ENCODE data around the gene CH25H. TPM values are rescaled to one million over a fixed set of nuclear protein-coding genes. Genes with fewer than 3 reads are reported as not detected.

CH25H gene
- polyA plus RNA-seq, 1 experiment, result 0.71 TPM

DNA sequence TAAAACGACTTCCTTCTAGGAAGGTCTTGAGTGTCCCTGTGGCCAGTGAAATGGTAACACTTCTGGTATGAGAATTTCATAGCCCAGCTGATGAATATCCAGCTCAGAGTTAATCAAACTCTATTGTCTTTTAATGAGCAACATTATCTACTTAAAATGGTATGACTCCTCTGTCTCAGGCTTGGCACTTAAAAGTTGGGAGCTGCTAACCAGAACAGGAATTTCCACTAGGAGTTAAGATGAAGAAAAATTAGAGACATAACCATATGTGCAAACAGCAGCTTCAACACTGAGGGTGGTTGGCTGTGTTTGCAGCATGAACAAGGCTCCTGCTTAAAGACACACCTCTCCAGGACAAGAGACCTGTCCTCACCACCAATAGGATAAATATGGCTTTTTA is 46.8 kb downstream of the CH25H start:
- POLR2A ChIA-PET, result no interaction called here
- no peak for DNase-seq (ENCODE audit: low read depth, low spot score)
- Histone ChIP-seq H3K4me3 (ENCODE audit: low read depth, low read length) (no peak overlapping the region), H3K27me3 (ENCODE audit: control insufficient read depth, insufficient read depth, low read length) (no peaks in the 10 kb centered on the region), H3K9me3 (ENCODE audit: control insufficient read depth, insufficient read depth, low read length) (no peaks in the 10 kb centered on the region), H3K27ac (ENCODE audit: low read depth, low read length) (no peak overlapping the region)
- CTCF ChIA-PET, result interaction anchor here (0.7 kb wide), 1 partner anchor 13 kb away, joined by 4 read pairs; no protein-coding TSS in a partner anchor
- TF ChIP-seq, protein P1, sequence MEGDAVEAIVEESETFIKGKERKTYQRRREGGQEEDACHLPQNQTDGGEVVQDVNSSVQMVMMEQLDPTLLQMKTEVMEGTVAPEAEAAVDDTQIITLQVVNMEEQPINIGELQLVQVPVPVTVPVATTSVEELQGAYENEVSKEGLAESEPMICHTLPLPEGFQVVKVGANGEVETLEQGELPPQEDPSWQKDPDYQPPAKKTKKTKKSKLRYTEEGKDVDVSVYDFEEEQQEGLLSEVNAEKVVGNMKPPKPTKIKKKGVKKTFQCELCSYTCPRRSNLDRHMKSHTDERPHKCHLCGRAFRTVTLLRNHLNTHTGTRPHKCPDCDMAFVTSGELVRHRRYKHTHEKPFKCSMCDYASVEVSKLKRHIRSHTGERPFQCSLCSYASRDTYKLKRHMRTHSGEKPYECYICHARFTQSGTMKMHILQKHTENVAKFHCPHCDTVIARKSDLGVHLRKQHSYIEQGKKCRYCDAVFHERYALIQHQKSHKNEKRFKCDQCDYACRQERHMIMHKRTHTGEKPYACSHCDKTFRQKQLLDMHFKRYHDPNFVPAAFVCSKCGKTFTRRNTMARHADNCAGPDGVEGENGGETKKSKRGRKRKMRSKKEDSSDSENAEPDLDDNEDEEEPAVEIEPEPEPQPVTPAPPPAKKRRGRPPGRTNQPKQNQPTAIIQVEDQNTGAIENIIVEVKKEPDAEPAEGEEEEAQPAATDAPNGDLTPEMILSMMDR (IDR thresholded peaks at IDR 0.05; ENCODE audit: low read depth, low read length), result no peak

DNA sequence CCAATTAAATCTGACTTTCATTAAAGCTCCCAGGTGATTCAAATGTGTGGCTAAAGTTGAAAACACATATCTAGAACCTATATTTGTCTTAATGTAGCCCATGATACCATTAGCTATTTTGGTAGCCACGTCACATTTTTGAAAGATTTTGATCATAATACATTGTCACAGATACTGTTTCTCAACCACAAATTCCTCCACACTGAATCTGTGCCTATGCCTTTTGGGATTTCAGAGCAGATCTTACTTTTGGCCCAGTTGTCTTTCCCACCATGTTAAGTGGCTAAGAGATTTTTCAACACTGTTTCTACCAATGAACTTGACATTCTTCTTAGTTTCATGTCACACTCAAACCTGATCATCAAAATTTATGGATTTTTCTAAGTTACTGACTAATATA is 47.4 kb downstream of the CH25H start:
- no peak for DNase-seq (ENCODE audit: low read depth, low spot score)
- POLR2A ChIA-PET, result no interaction called here
- TF ChIP-seq, protein P1 (IDR thresholded peaks at IDR 0.05; ENCODE audit: low read depth, low read length), result no peak

DNA sequence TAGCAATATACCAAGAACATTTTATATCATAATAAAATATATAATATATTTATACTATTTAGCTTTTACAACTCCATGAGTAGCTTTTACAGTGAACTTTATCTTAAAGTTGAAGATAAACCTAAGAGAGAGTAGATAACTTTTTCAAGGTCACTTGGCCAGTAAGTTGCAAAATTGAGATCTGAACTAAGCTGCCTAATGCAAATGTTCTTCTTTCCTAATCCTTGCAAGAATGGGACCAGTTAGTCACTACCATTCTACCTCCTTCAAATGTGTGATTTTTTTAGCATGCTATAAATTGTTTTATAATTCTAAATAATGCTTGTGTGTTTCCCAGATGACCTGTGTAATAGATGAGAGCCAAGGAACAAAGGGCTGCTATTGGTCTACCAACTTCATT is 47.8 kb downstream of the CH25H start:
- H3K27me3 ChIP-seq (ENCODE audit: control insufficient read depth, insufficient read depth, low read length), result no peaks in the 10 kb centered on the region
- H3K9me3 ChIP-seq (ENCODE audit: control insufficient read depth, insufficient read depth, low read length), result no peaks in the 10 kb centered on the region
- TF ChIP-seq, protein P1 (IDR thresholded peaks at IDR 0.05; ENCODE audit: low read depth, low read length), result no peak
- CTCF ChIA-PET, result interaction anchor here (1.5 kb wide), 1 partner anchor 58 kb away, joined by 4 read pairs; no protein-coding TSS in a partner anchor
- POLR2A ChIA-PET, result no interaction called here
- H3K4me3 ChIP-seq (ENCODE audit: low read depth, low read length), result no peak overlapping the region
- no peak for DNase-seq (ENCODE audit: low read depth, low spot score)
- no peak overlapping the region for H3K27ac ChIP-seq (ENCODE audit: low read depth, low read length)

More for the DNA sequence above, 47.4 kb downstream of the CH25H start:
- Histone ChIP-seq H3K27ac (ENCODE audit: low read depth, low read length) (no peak overlapping the region), H3K9me3 (ENCODE audit: control insufficient read depth, insufficient read depth, low read length) (no peaks in the 10 kb centered on the region), H3K27me3 (ENCODE audit: control insufficient read depth, insufficient read depth, low read length) (no peaks in the 10 kb centered on the region), H3K4me3 (ENCODE audit: low read depth, low read length) (no peak overlapping the region)
- CTCF ChIA-PET, result interaction anchor here (1.5 kb wide), 1 partner anchor 58 kb away, joined by 4 read pairs; no protein-coding TSS in a partner anchor

DNA sequence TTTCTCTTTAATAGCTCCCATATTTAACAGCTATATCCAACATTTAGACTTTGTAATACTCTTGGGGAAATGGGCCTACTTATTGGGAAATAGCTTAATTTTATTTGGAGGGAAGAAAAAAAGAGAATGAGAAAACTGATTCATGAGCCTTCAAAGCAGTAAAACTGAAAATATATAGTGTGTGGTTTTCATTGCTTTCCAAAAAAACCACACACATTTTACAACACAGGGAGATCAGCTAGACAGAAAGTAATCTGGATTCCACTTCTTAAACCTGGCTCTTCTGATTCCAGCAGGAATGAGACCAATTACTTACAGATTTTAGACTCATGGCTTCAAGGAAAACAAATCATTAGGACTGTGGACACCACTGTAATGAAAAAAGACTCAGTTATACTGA is 48.7 kb downstream of the CH25H start:
- CTCF ChIA-PET, result interaction anchor here (0.6 to 1.5 kb wide), 2 partner anchors 59 to 129 kb away, joined by 3 to 4 read pairs; no protein-coding TSS in a partner anchor
- Histone ChIP-seq H3K27ac (ENCODE audit: low read depth, low read length) (no peak overlapping the region), H3K9me3 (ENCODE audit: control insufficient read depth, insufficient read depth, low read length) (no peaks in the 10 kb centered on the region), H3K27me3 (ENCODE audit: control insufficient read depth, insufficient read depth, low read length) (no peaks in the 10 kb centered on the region), H3K4me3 (ENCODE audit: low read depth, low read length) (no peak overlapping the region)
- POLR2A ChIA-PET, result no interaction called here
- TF ChIP-seq, protein P1 (IDR thresholded peaks at IDR 0.05; ENCODE audit: low read depth, low read length), result no peak
- no peak for DNase-seq (ENCODE audit: low read depth, low spot score)

DNA sequence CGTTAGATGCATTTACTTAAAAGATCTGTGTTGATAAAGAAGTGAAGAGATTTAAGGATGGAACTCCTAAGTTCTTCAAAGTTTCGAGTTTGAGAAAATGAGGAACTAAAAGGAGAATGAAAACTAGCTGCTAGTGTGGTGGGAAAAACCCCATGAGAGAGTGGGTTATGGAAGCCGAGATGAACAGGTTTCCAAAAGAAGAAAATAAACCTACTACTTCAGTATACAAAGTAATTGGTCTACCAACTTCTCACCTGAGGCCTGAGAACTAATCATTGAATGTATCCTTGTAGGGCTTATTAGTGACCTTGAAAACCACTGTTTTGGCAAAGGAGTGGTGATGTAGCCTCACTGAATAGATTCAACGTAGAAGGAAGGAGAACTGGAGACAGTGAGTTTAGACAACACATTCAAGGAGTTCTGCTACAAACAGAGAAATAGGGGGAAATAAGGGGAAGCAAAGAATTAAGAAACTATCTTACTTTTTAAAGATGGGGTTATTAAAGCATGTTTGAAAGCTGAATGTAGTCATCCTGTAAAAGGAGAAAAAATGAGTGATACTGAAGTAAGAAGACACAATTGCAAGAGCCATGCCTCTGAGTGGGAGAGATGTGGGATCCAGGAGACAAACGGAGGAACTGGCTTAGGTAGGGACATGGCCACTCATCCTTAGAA is 50.8 kb downstream of the CH25H start:
- H3K27ac ChIP-seq (ENCODE audit: low read depth, low read length), result no peak overlapping the region
- ChIA-PET POLR2A (no interaction called here), CTCF (no interaction called here)
- H3K27me3 ChIP-seq (ENCODE audit: control insufficient read depth, insufficient read depth, low read length), result no peaks in the 10 kb centered on the region
- no peak for DNase-seq (ENCODE audit: low read depth, low spot score)
- no peak overlapping the region for H3K4me3 ChIP-seq (ENCODE audit: low read depth, low read length)
- TF ChIP-seq, protein P1 (IDR thresholded peaks at IDR 0.05; ENCODE audit: low read depth, low read length), result no peak
- no peaks in the 10 kb centered on the region for H3K9me3 ChIP-seq (ENCODE audit: control insufficient read depth, insufficient read depth, low read length)
